ENCODE measurements around the gene BCDIN3D.
"Not testable (repeated sequence)": the region's sequence is repeated elsewhere in the genome, so short reads cannot be mapped to it uniquely, and the experiment has no call there.

BCDIN3D gene

GRCh38 chr12:49842519-49843352, at the start of gene BCDIN3D:
BCDIN3D (minus strand) TSS chr12:49843106; CDS start chr12:49843087, 19 bp downstream.
- peak; percentile 97 for DNase-seq

DNA sequence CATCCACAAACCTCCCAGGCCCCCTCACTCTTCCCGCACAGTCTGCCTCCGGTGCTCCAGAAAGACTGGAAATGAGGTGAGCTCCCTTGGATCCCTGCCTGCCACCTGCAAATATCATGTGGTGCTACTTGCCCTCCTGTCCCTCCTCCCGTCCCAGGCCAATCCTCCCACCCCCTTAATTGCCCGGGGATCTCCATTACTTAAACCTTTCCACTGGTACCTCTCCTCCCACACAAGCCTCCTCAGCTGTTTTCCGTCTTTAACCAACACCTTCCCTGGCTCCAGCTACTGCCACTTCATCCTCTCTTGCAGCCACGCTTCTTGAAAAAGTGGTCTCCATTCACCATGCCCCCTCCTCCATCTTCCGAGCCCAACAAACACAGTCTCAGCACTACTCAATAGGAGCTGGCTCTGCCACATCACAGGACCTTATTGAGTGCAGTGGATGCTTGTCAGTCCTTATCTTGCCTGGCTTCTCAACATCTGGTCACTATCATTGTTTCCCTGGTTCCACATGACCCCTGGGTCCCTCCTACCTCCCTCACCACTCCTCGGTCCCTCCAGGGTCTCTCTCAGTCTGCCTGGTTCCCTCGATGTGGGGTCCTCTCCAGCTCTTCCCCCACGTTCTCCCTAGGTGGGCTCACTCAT, 49.3 kb upstream of the BCDIN3D start:
- DNase-seq, result no peak

DNA sequence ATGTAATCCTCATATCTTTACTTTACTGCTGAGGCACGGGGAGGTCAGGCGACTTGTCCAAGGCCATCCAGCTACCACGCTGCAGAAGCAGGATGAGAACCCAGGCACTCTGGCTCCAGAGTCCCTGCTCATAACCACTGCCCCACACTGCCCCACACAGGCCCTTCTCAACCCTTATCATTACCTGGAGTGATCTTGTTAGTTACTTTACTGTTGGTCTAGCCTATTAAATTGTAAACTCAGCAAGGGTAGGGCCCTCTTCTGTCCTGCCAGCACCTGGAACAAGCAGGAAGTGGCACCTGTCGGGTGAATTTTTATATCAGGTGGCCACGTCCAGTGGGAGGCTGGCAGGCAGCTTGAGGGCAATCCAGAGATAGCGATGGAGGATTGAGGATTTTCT, 48.6 kb upstream of the BCDIN3D start:
- no peak for DNase-seq

- DNase-seq, result no peak
These were observed 48.1 kb upstream of the BCDIN3D start for GRCh38 chr12:49891012-49891411.

GRCh38 chr12:49890096-49890461, 47.2 kb upstream of the BCDIN3D start:
- no peak for DNase-seq

- DNase-seq, result no peak
These were observed 46.6 kb upstream of the BCDIN3D start for GRCh38 chr12:49889361-49890095.

DNA sequence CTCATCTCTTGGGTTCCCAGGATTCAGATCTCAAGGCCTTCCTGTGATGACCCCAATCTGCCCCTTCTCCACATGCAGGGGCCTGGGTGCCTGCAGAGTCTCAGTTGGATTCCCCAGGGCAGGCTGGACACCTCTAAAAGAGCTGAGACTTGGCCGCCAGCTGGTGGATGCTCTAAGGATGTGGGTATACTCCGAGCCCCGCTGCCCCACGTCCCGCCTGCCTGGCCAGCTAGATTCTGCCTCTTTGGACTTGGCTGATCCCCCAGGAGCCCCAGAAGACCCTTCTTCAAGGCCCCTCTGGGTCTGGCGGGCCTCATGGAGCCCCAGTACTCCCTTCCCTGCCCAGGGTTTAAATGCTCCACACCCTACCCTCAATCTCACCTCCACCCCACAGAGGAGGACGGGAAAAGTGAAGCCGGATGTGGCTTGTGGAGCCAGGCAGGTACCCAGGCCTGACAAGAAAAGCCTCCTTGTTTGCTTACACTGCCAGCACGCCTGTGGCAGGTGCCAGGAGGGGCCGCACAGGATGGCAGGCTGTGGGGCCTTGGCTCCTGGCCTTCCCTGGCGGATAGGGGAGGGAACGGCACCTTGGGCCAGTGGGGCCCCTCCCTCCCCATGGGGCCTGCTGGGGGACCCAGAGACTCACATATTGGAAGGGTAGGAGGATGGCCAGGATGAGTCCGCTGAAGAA, 45.7 kb upstream of the BCDIN3D start:
- DNase-seq, result no peak

DNA sequence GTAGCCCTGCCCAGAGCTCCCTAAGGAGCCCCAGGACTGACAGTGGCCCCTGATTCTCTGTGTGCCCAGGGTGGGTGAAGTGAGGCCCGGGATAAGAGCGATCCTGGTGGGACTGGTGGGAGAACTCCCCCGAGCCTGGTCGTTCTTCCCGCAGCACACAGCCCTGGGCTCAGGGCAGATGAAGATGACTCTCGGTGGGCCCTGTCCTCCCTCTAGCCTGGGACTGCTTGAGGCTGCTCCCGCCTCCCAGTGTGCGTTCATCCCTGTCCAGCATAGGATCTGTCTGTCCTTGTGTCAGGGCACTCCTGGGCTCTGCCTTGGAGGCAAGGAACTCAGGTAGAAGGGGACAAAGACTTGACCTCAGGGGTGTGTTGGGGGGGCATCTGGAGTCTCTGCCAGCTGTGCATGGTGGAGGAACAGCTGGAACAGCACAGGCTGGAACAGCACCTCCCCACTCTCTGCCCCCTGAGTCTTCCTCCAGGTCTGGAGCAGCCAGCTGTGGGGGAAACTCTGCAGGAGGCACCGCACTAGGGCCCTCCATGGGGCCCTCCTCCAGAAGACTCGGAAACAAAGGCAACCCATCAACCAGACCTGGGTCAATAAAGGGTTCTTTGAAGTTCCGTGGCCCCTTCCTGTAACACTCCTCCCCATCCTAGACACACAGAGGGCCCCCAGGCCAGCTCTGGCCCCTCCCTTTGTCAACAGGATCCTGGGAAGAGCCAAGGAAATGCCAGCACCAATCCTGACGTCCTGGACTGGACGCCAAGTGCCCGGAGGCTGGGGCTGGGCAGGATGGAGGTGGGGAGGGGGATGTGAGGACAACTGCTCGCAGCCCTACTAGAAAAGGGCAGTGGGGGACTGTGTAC, 44.9 kb upstream of the BCDIN3D start:
- DNase-seq, result no peak

GRCh38 chr12:49887091-49887490, 44.2 kb upstream of the BCDIN3D start:
- DNase-seq, result no peak

DNA sequence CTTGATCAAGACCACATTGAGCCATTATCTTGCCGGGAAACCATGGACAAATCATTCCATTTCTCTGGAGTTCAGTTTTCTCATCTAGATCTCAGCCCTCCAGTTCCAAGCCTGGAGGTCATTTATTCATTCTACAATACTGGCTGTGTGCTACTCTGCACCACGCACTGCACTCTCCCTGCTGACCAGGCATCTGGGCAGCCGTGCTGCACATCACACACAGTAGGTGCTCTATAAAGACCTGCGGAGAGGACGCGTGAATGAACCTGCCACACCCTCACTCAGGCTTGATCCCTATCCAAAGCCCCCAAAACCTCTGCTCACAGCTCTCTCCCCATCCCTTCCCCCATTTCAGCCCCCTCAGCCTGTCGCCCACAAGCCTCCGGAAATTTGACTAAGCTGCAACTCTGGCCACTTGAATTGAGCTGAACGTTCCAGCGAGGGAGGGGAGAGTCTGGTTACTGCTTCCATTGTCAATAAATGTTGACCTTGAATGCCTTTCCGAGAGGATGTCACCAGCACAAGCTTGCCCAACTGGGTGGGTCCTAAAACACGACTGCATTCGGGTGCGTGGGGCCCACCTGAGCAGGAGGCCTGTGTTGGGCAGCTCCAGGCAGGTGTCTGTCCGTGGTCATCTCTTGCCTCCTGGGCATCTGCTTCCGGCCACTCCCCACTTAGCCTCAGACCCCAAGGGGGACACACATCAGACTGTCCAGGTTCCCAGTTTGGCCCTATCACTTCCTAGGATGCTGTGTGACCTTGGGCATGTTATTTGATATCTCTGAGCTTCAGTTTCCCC, 43.0 kb upstream of the BCDIN3D start:
- no peak for DNase-seq

DNA sequence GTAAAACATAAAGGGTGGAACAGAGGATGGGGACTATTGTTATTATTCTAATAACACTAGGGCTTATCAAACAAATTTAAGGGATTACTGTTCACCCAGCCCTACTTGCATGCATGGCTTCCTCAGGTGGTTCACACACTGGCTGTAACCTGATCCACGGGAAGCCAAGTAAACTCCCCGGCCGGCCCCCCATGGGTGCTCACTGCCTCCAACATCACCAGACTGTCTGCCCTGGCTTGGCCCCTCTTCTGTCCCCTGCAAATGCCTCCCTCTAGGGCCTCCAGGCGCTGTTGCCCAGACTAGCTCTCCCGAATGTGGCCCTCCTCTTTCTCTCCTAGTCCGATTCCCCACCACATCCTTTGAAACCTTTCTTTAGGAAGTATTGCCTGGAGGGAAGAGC, 42.2 kb upstream of the BCDIN3D start:
- DNase-seq, result no peak

DNA sequence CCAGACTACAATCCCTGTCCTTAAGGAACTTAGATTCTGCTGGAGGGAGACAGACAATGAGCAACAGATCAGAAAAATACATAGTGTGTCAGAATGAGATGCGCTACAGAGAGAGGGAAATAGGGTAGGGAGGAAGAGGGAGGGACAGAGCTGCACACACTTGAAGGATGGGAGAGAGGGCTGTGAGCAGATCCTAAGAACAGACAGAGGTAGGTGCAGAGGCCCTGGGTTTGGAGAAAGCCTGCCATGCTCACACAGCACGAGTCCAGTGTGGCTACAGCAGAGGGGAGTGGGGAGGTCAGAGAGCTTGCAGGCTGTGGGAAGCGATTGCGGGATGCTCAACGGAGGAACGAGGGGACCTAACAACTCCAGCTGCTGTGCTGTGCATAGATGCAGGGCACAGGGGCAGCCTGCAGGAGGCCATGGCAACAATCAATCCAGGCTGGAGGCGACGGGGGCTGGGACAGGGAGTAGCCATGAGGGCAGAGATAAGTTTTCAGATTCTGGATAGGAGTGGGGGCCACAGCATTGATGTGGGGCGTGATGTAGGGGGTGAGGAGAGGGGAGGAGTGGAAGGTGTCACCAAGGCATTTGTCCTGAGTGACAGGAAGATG, 40.1 kb upstream of the BCDIN3D start:
- DNase-seq, result no peak

DNA sequence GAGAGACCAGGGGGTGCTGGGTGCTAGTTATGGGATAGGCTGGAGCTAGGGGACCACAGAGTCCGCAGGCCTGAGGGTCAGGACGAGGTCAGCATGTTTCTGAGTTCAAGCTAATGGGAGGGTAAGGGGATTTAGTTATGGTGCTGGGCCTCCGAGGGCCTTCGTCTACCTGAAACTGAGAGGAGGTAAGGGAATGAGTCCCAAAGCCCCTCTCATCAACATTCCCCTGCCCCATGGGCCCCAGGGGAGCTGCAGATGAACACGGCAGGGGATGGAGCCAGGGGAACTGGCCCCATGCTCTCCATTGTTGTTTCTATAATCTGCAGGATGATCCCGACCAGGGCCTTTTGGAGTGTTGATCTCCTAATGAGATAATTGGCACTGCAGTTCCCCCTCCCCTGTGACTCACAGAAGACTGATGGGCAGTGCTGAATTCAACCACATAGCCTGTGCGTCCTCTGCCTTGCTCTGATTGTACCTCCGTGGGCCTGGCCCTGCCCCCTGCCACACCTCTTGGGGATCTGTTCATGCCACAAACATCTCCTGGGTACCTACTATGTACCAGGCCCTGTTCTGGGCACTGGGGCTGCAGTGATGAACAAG, 39.4 kb upstream of the BCDIN3D start:
- DNase-seq, result no peak

DNA sequence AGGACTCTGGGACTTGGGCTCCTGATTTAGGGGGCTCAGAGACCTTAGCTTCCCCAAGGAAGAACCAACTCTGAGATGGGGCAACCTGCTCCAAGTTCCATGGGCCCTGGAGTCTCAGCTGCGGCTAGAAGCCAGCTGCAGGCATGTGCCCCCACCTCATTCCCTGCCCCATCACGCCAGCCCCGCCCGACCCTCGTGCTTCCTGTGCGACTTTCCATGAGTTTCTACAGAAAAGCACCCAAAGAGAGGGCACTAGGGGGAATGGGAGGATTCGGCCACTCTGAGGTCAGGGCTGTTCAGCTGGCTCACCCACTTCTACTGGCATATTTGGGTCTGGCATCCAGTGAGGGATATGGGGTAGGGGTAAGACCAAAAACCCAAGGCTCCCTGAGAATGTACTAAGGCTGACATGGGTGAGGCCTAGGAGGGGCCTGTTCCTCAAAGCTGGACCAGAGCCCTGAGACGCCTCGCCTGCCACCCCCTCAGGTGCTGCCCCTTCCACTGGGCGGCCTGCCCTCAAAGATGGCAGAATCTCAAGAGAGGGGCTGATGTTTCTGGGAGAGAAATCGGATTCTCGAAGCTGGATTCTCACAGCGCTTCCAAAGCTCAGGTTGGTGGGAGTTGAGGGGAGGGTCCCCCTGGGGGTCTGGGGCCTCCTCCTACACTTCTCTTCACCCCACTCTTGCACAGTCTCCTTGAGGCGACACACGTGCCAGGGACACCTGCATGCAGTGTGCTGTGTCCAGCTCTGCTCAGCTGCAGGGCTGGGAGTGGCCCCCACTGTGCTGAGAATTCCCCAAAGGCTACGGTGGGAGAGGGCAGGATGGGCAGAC, 38.7 kb upstream of the BCDIN3D start:
- no peak for DNase-seq

- no peak for DNase-seq
These were observed 38.0 kb upstream of the BCDIN3D start for GRCh38 chr12:49880756-49881414.

DNA sequence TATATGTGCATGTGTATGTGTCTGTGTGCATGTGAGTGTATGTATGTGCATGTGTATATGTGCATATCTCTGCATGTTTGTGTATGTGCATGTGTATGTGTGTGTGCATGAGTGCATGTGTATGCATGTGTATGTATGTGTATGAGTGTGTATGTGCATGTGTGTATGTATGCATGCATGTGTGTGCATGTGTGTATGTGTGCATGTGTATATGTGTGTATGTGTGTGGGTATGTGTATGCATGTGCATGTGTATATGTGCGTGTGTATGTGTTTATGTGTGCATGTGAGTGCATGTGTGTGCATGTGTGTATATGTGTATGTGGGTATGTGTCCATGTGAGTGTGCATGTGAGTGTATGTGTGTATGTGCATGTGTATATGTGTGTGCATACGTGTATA, 36.2 kb upstream of the BCDIN3D start:
- not testable (repeated sequence) for DNase-seq

DNA sequence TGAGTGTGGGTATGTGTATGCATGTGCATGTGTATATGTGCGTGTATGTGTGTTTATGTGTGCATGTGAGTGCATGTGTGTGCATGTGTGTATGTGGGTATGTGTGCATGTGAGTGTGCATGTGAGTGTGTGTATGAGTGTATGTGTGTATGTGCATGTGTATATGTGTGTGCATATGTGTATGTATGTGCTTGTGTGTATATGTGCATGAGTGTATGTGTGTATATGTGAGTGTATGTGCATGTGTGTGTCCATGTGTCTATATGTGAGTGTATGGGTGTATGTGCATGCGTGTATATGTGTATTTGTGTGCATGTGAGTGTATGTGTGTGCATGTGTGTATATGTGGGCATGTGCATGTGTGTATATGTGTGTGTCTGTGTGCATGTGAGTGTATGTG, 35.1 kb upstream of the BCDIN3D start:
- DNase-seq, result no peak

DNA sequence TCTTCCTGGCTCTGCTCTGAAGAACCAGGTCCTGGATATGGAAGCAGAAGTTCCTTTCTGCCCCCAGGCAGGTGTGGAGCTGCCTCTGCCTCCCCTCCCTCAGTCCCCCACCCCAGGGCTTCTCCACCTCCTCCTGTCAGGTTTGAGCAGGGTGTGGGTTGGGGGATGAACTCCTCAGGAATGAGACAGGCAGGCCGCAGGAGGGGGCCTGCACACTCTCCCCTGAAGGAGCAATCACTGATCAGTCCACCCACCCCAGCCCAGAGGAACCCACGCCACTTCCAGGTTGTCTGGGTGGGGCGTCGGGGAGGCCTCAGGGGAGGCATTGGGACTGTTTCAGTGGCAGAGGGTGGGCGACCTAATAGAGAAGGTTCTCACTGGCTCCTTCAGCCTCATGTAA, 34.2 kb upstream of the BCDIN3D start:
- DNase-seq, result no peak

- DNase-seq, result no peak
These were observed 33.2 kb upstream of the BCDIN3D start for GRCh38 chr12:49876070-49876469.
